A549 (cell line): ENCODE results near the gene PRPF31.
"Not testable (repeated sequence)": the region's sequence is repeated elsewhere in the genome, so short reads cannot be mapped to it uniquely, and the experiment has no call there.

Source experiments
- JUNB ChIP-seq: fragments of >200 bp; sonication (Bioruptor Twin); formaldehyde crosslinking; IDR thresholded peaks from 2 replicates; pipeline ENCODE4 v1.6.1; 2016
- TF ChIP-seq, protein P1 (sequence below): fragments of 450-650 bp; IDR thresholded peaks from 2 replicates; pipeline ENCODE4 v1.6.1; 2014; ENCODE audit warnings: antibody characterized with exemption

DNA sequence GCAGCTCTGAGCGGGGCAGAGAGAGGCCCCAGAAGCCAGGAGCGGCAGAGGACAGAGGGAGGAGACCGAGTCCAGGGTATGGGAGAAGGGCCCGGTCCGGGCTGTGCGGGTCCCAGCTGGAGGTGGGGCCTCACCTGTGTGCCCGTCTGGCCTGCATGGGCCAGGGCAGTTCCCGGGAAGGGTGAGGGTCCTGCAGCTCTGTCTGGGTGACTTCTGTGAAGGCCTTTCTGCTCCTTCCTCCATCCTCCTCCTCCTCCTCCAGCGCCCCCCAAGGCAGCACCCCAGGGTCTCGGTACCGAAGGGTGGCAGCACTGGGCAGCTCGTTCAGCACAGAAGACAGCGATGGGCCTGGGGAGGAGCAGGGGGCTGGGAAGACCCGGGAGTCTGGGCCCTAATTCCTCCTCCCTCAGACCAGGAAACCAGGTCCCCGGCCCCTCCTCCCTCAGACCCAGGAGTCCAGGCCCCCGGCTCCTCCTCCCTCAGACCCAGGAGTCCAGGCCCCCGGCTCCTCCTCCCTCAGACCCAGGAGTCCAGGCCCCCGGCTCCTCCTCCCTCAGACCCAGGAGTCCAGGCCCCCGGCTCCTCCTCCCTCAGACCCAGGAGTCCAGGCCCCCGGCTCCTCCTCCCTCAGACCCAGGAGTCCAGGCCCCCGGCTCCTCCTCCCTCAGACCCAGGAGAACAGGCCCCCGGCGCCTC lies 56.3 kb downstream of the PRPF31 start:
- TF ChIP-seq, protein P1, sequence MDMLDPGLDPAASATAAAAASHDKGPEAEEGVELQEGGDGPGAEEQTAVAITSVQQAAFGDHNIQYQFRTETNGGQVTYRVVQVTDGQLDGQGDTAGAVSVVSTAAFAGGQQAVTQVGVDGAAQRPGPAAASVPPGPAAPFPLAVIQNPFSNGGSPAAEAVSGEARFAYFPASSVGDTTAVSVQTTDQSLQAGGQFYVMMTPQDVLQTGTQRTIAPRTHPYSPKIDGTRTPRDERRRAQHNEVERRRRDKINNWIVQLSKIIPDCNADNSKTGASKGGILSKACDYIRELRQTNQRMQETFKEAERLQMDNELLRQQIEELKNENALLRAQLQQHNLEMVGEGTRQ: not testable (repeated sequence)
- not testable (repeated sequence) for TF ChIP-seq JUNB
